H1 (cell line): ENCODE results near the gene HS6ST3. TPM values are rescaled to one million over a fixed set of nuclear protein-coding genes. Genes with fewer than 3 reads are reported as not detected.

ENCODE experiments used
- CTCF ChIA-PET: fragments of 300-600 bp; sonication (Branson Sonifier 250); formaldehyde crosslinking; loops from one replicate; lab custom pipeline; 2021; ENCODE audit not compliant: partially characterized antibody; lab: Charles Lee
- POLR2A ChIA-PET: fragments of 300-600 bp; sonication (Branson Sonifier 250); formaldehyde crosslinking; loops from one replicate; lab custom pipeline; 2021; ENCODE audit warnings: inconsistent platforms; ENCODE audit not compliant: partially characterized antibody; lab: Charles Lee
- DNase-seq, 2 experiments: peaks; one replicate each; pipeline versions ENCODE4 v3.0.0 to v3.0.0-alpha.2; 2010 to 2022; ENCODE audit warnings: low spot score in 2 of 2, low read depth in 1 of 2, mixed read lengths in 1 of 2
- FAIRE-seq: peaks from 2 replicates; lab custom pipeline; 2011; peaks lifted over from hg19 to GRCh38; lab: Jason Lieb, UNC
- H2AFZ ChIP-seq: 2 replicates; pipeline ENCODE4 v1.8.1; 2012; ENCODE audit warnings: low read length, inconsistent platforms
- H2AK5ac ChIP-seq: 2 replicates; pipeline ENCODE4 v1.6.1; 2013; ENCODE audit warnings: low read depth, low read length
- H2BK120ac ChIP-seq: replicated peaks from 2 replicates; pipeline ENCODE3; 2013; ENCODE audit warnings: low read depth, low read length, inconsistent platforms
- H2BK12ac ChIP-seq: 2 replicates; pipeline ENCODE4 v1.6.1; 2013; ENCODE audit warnings: low read depth, low read length
- H2BK15ac ChIP-seq: 2 replicates; pipeline ENCODE4 v1.6.1; 2013; ENCODE audit warnings: low read length
- H2BK20ac ChIP-seq: 2 replicates; pipeline ENCODE4 v1.6.1; 2013; ENCODE audit warnings: low read length
- H2BK5ac ChIP-seq: 2 replicates; pipeline ENCODE4 v1.6.1; 2013; ENCODE audit warnings: low read depth, low read length
- H3K14ac ChIP-seq: 2 replicates; pipeline ENCODE4 v1.6.1; 2013; ENCODE audit warnings: inconsistent platforms; ENCODE audit not compliant: insufficient read length
- H3K18ac ChIP-seq: 2 replicates; pipeline ENCODE4 v1.6.1; 2013; ENCODE audit warnings: low read length; ENCODE audit errors: extremely low read depth
- H3K23ac ChIP-seq: 2 replicates; pipeline ENCODE4 v1.6.1; 2013; ENCODE audit warnings: inconsistent platforms; ENCODE audit not compliant: insufficient read length
- H3K23me2 ChIP-seq: 2 replicates; pipeline ENCODE4 v1.6.1; 2013; ENCODE audit warnings: low read depth, low read length
- H3K27ac ChIP-seq: 2 replicates; pipeline ENCODE4 v1.6.1; 2011; ENCODE audit warnings: low read depth, low read length, inconsistent platforms
- H3K27me3 ChIP-seq, 4 experiments: replicated peaks in 1 of 4; 1 replicate in 1 of 4; 2 replicates in 3 of 4; pipeline versions ENCODE4 v1.6.1 to v1.8.1; 2011 to 2013; ENCODE audit warnings: low read length in 3 of 4, mild to moderate bottlenecking in 3 of 4, inconsistent platforms in 2 of 4, mixed read lengths in 2 of 4, moderate library complexity in 1 of 4; ENCODE audit not compliant: control insufficient read depth in 3 of 4, insufficient read depth in 3 of 4; ENCODE audit errors: extremely low read depth in 1 of 4
- H3K36me3 ChIP-seq, 4 experiments: 2 replicates each; pipeline versions ENCODE4 v1.6.1 to v1.8.1; 2011 to 2013; ENCODE audit warnings: mild to moderate bottlenecking in 4 of 4, low read length in 3 of 4, moderate library complexity in 2 of 4, control low read depth in 1 of 4, inconsistent platforms in 1 of 4; ENCODE audit not compliant: insufficient read depth in 4 of 4, control insufficient read depth in 2 of 4
- H3K4ac ChIP-seq: replicated peaks from 2 replicates; pipeline ENCODE3; 2013; ENCODE audit warnings: low read length, low read depth, mixed read lengths, inconsistent platforms; ENCODE audit not compliant: insufficient read length
- H3K4me1 ChIP-seq, 4 experiments: replicated peaks in 1 of 4; 1 replicate in 1 of 4; 2 replicates in 3 of 4; pipeline versions ENCODE4 v1.6.1 to v1.8.1; 2011 to 2013; ENCODE audit warnings: low read length in 3 of 4, inconsistent platforms in 2 of 4, mixed read lengths in 1 of 4; ENCODE audit not compliant: insufficient read depth in 4 of 4, control insufficient read depth in 3 of 4
- H3K4me2 ChIP-seq, 2 experiments: 2 replicates each; pipeline versions ENCODE4 v1.6.1 to v1.8.1; 2011 to 2013; ENCODE audit warnings: low read depth in 2 of 2, low read length in 2 of 2, control low read depth in 1 of 2, inconsistent platforms in 1 of 2, mild to moderate bottlenecking in 1 of 2; ENCODE audit not compliant: insufficient read depth in 1 of 2
- H3K4me3 ChIP-seq, 4 experiments: fragments of 200-600, 300-600 bp in 1 of 4; sonication (generic), shearing (Covaris generic), sonication (Bioruptor Twin) in 1 of 4; 2 replicates each; pipeline versions ENCODE4 v1.5.1 to v1.8.1; 2011 to 2016; ENCODE audit warnings: low read length in 4 of 4, low read depth in 3 of 4, control low read depth in 2 of 4, inconsistent platforms in 2 of 4, mild to moderate bottlenecking in 2 of 4, mixed read lengths in 1 of 4, moderate library complexity in 1 of 4; ENCODE audit not compliant: insufficient read depth in 2 of 4; ENCODE audit errors: extremely low read depth in 1 of 4
- H3K56ac ChIP-seq: replicated peaks from 2 replicates; pipeline ENCODE3; 2013; ENCODE audit warnings: low read depth, mild to moderate bottlenecking, mixed read lengths, low read length, inconsistent platforms; ENCODE audit not compliant: insufficient read length
- H3K79me1 ChIP-seq: 2 replicates; pipeline ENCODE4 v1.6.1; 2013; ENCODE audit warnings: low read depth, low read length, control low read depth
- H3K79me2 ChIP-seq, 2 experiments: 2 replicates each; pipeline versions ENCODE4 v1.6.1 to v1.8.1; 2012 to 2013; ENCODE audit warnings: low read length in 2 of 2, mild to moderate bottlenecking in 2 of 2, inconsistent platforms in 1 of 2; ENCODE audit not compliant: insufficient read depth in 2 of 2, control insufficient read depth in 1 of 2
- H3K9ac ChIP-seq, 4 experiments: replicated peaks in 1 of 4; 1 replicate in 1 of 4; 2 replicates in 3 of 4; pipeline versions ENCODE4 v1.6.1 to v1.8.1; 2011 to 2013; ENCODE audit warnings: low read depth in 3 of 4, low read length in 3 of 4, control low read depth in 2 of 4, mild to moderate bottlenecking in 2 of 4, moderate library complexity in 2 of 4, inconsistent platforms in 1 of 4; ENCODE audit errors: extremely low read depth in 1 of 4
- H3K9me3 ChIP-seq, 2 experiments: 2 replicates each; pipeline versions ENCODE4 v1.6.1 to v1.8.1; 2012 to 2013; ENCODE audit warnings: mild to moderate bottlenecking in 2 of 2, moderate library complexity in 2 of 2, control low read depth in 1 of 2, inconsistent platforms in 1 of 2, low read depth in 1 of 2, low read length in 1 of 2, mixed read lengths in 1 of 2; ENCODE audit not compliant: insufficient read depth in 2 of 2
- H4K20me1 ChIP-seq, 2 experiments: replicated peaks in 1 of 2; 2 replicates each; pipeline versions ENCODE3 to v1.8.1; 2011 to 2013; ENCODE audit warnings: inconsistent platforms in 2 of 2, low read length in 2 of 2, mild to moderate bottlenecking in 1 of 2; ENCODE audit not compliant: insufficient read depth in 2 of 2, control insufficient read depth in 1 of 2
- H4K5ac ChIP-seq: 2 replicates; pipeline ENCODE4 v1.6.1; 2013; ENCODE audit warnings: low read length, low read depth, mixed read lengths, inconsistent platforms; ENCODE audit not compliant: insufficient read length
- H4K8ac ChIP-seq: 2 replicates; pipeline ENCODE4 v1.8.0; 2013; ENCODE audit warnings: mild to moderate bottlenecking, moderate library complexity, low read length, inconsistent platforms; ENCODE audit not compliant: insufficient read depth; ENCODE audit errors: extremely low read depth
- H4K91ac ChIP-seq: replicated peaks from 2 replicates; pipeline ENCODE3; 2013; ENCODE audit warnings: low read length, mixed read lengths, inconsistent platforms; ENCODE audit not compliant: insufficient read length
- BCL11A ChIP-seq, 2 experiments: IDR thresholded peaks; one replicate each; pipeline ENCODE4 v1.6.1; 2011; ENCODE audit warnings: low read depth in 2 of 2, low read length in 2 of 2, mild to moderate bottlenecking in 2 of 2
- CHD2 ChIP-seq: IDR thresholded peaks from 2 replicates; pipeline ENCODE4 v1.6.1; 2012; ENCODE audit warnings: low read length, improper control_type of control experiment
- CREB1 ChIP-seq: IDR thresholded peaks from 2 replicates; pipeline ENCODE4 v1.6.1; 2012; ENCODE audit warnings: inconsistent platforms
- FOSL1 ChIP-seq: IDR thresholded peaks from 2 replicates; pipeline ENCODE4 v1.6.1; 2011; ENCODE audit warnings: mild to moderate bottlenecking, low read depth, low read length, moderate library complexity; ENCODE audit not compliant: insufficient read depth
- JUN ChIP-seq: IDR thresholded peaks from 2 replicates; pipeline ENCODE4 v1.6.1; 2011; ENCODE audit warnings: low read depth, mild to moderate bottlenecking, improper control_type of control experiment, low read length
- NRF1 ChIP-seq: IDR thresholded peaks from 2 replicates; pipeline ENCODE4 v1.6.1; 2011; ENCODE audit warnings: mild to moderate bottlenecking, low read depth, low read length, improper control_type of control experiment
- RAD21 ChIP-seq, 2 experiments: IDR thresholded peaks in 1 of 2; conservative IDR thresholded peaks in 1 of 2; 2 replicates each; pipeline ENCODE4 v1.6.1; 2011; ENCODE audit warnings: low read depth in 2 of 2, low read length in 2 of 2, improper control_type of control experiment in 1 of 2, inconsistent platforms in 1 of 2, mild to moderate bottlenecking in 1 of 2, moderate library complexity in 1 of 2
- RFX5 ChIP-seq: IDR thresholded peaks from 2 replicates; pipeline ENCODE4 v1.6.1; 2011; ENCODE audit warnings: low read depth, low read length, improper control_type of control experiment, borderline replicate concordance
- SP1 ChIP-seq: IDR thresholded peaks from 2 replicates; pipeline ENCODE4 v1.6.1; 2011; ENCODE audit warnings: low read depth, low read length
- SP4 ChIP-seq: IDR thresholded peaks from 2 replicates; pipeline ENCODE4 v1.6.1; 2012; ENCODE audit warnings: low read length, inconsistent platforms
- TBP ChIP-seq: IDR thresholded peaks from 2 replicates; pipeline ENCODE4 v1.6.1; 2011; ENCODE audit warnings: low read depth, low read length, improper control_type of control experiment
- WGBS, 2 experiments: shearing (Covaris generic) in 1 of 2; methylation state at CpG; one replicate each; pipeline versions ENCODE4 v1.1.6 to v1.1.7; 2013 to 2015; ENCODE audit warnings: low lambda C conversion rate in 2 of 2, mixed read lengths in 2 of 2, inconsistent platforms in 1 of 2, low coverage in 1 of 2, missing lambda C conversion rate in 1 of 2; ENCODE audit not compliant: insufficient replicate concordance in 2 of 2, insufficient coverage in 1 of 2, insufficient read length in 1 of 2; ENCODE audit errors: extremely low coverage in 1 of 2, missing lambda C conversion rate in 1 of 2; 5-methylcytosine and 5-hydroxymethylcytosine counted together
- polyA plus RNA-seq, 7 experiments: library from polyadenylated mRNA; depleted of rRNA in 3 of 7; stranded (reverse) in 5 of 7; unstranded in 2 of 7; fragments of >200 nt in 5 of 7; fragments of 200-250 nt in 2 of 7; gene quantifications; 1 replicate in 5 of 7; 2 replicates in 1 of 7; 4 replicates in 1 of 7; pipeline versions ENCODE4 v1.2.1 to v1.2.3, GENCODE V29; 2011 to 2013; ENCODE audit warnings: missing spikeins in 2 of 7, mixed read lengths in 2 of 7
- total RNA-seq: library from RNA; stranded (reverse); fragmentation: NEBNext Ultra II Directional; extraction: Animal tissue kit (Norgen Biotek cat#: 25700); gene quantifications from 2 replicates; pipeline ENCODE4 v1.2.1, GENCODE V29; 2021

Gene HS6ST3
- total and polyA plus RNA-seq, 2 of the 8 experiments (the other 6 are each of a cell fraction or from before 2014, with no cell fraction given), result 0.45 to 1.2 TPM

GRCh38 chr13:96475103-96475502 lies 385.2 kb downstream of the HS6ST3 start:
- no peak overlapping the region for H4K91ac ChIP-seq
- no peak overlapping the region for H2BK12ac ChIP-seq
- H3K23me2 ChIP-seq, result no peaks in the 10 kb centered on the region
- no peak overlapping the region for H3K4me2 ChIP-seq
- no peak overlapping the region for H3K27ac ChIP-seq
- H2BK120ac ChIP-seq, result no peak overlapping the region
- H2AFZ ChIP-seq, result no peak overlapping the region
- H3K36me3 ChIP-seq, result no peaks in the 10 kb centered on the region
- no peak for DNase-seq
- no peak overlapping the region for H2BK20ac ChIP-seq
- no peak overlapping the region for H3K9ac ChIP-seq
- ChIA-PET POLR2A (interaction anchor here (0.6 kb wide), 1 partner anchor 13 kb away, joined by 3 read pairs; no protein-coding TSS in a partner anchor), CTCF (interaction anchor here (0.9 to 1.6 kb wide), 3 partner anchors 11 to 342 kb away, joined by 4 to 5 read pairs (median 4); no protein-coding TSS in a partner anchor)
- no peaks in the 10 kb centered on the region for H3K79me1 ChIP-seq
- H3K4ac ChIP-seq, result no peak overlapping the region
- no peak overlapping the region for H3K23ac ChIP-seq
- no peak overlapping the region for H3K4me3 ChIP-seq
- H2BK5ac ChIP-seq, result no peak overlapping the region
- TF ChIP-seq NRF1, result no peak
- TF ChIP-seq RAD21 (IDR thresholded peaks at IDR 0.05 in 1 of 2, conservative IDR thresholded peaks at IDR 0.05 in 1 of 2; ENCODE audit: low read depth in 2 of 2, low read length in 2 of 2), result no peak
- TF ChIP-seq CHD2, result no peak
- no peak for TF ChIP-seq FOSL1
- TF ChIP-seq JUN, result no peak
- no peak for TF ChIP-seq RFX5
- TF ChIP-seq SP4, result no peak
- TF ChIP-seq SP1, result no peak
- TF ChIP-seq CREB1, result no peak
- no peak for TF ChIP-seq TBP
- no peak for TF ChIP-seq BCL11A (IDR thresholded peaks at IDR 0.05; ENCODE audit: low read depth in 2 of 2, low read length in 2 of 2)
- TF ChIP-seq, all 59 proteins: peak for 0
- Histone ChIP-seq H3K27me3 (peaks cover 0 to 5% (median 1%) of the 10 kb centered on the region in 4 experiments; a peak in 3 of 7 replicates), H4K20me1 (no peaks in the 10 kb centered on the region), H3K9me3 (no peaks in the 10 kb centered on the region), H3K79me2 (no peaks in the 10 kb centered on the region), H3K56ac (no peak overlapping the region), H2BK15ac (no peak overlapping the region), H3K14ac (no peak overlapping the region), H3K18ac (no peak overlapping the region; the same call in 1 of the 2 replicates), H2AK5ac (no peak overlapping the region), H4K5ac (no peak overlapping the region), H3K4me1 (peaks cover 0 to 4% (median 1%) of the 10 kb centered on the region in 4 experiments; a peak in 2 of 7 replicates), H4K8ac (no peak overlapping the region)
- no peak for FAIRE-seq
- 86% methylated on average over 4 of the region's 4 CpGs; no CpG with 5 or more reads in 1 of the 2 experiments for WGBS, 2 experiments
